SK-N-SH (cell line): Measurements from ENCODE around the gene GALNT18. TPM values are rescaled to one million over a fixed set of nuclear protein-coding genes. Genes with fewer than 3 reads are reported as not detected.

Experiments used
- CTCF ChIA-PET: fragments of 300-600, 350-600 bp; formaldehyde crosslinking; extraction: SDS; loops from one replicate; lab custom pipeline; 2021; lab: Yijun Ruan, JAX
- POLR2A ChIA-PET: fragments of 350-600 bp; sonication (Branson Sonifier 250); formaldehyde crosslinking; extraction: SDS; loops from one replicate; lab custom pipeline; 2020; ENCODE audit warnings: antibody characterized with exemption, inconsistent platforms; lab: Yijun Ruan, JAX
- DNase-seq: peaks from one replicate; pipeline ENCODE4 v3.0.0; 2012
- H2AFZ ChIP-seq: fragments of 200-600 bp; sonication (generic); 2 replicates; pipeline ENCODE4 v1.8.1; 2016; ENCODE audit warnings: antibody characterized with exemption, mild to moderate bottlenecking, low read depth
- H3F3A ChIP-seq: fragments of 200-600 bp; sonication (generic); replicated peaks from 2 replicates; pipeline ENCODE3; 2016; ENCODE audit warnings: antibody characterized with exemption, mild to moderate bottlenecking; ENCODE audit not compliant: insufficient read depth
- H3K27ac ChIP-seq, 2 experiments: fragments of 200-500 bp in 1 of 2; fragments of 200-600 bp in 1 of 2; sonication (Bioruptor generic) in 1 of 2; sonication (generic), shearing (Covaris generic) in 1 of 2; 2 replicates each; pipeline versions ENCODE4 v1.5.1 to v1.6.1; 2014 to 2016; ENCODE audit warnings: low read depth in 2 of 2, inconsistent platforms in 1 of 2, low read length in 1 of 2, mild to moderate bottlenecking in 1 of 2, mixed read lengths in 1 of 2
- H3K27me3 ChIP-seq: fragments of 200-600 bp; sonication (generic), shearing (Covaris generic); 2 replicates; pipeline ENCODE4 v1.6.1; 2016; ENCODE audit warnings: mixed run types; ENCODE audit not compliant: insufficient read depth
- H3K36me3 ChIP-seq, 2 experiments: fragments of 200-500 bp in 1 of 2; fragments of 200-600 bp in 1 of 2; sonication (Bioruptor generic) in 1 of 2; sonication (generic) in 1 of 2; replicated peaks in 1 of 2; 2 replicates each; pipeline versions ENCODE3 to v1.5.1; 2014 to 2016; ENCODE audit warnings: low read length in 1 of 2, mild to moderate bottlenecking in 1 of 2; ENCODE audit not compliant: insufficient read depth in 2 of 2, control insufficient read depth in 1 of 2
- H3K4me1 ChIP-seq, 2 experiments: fragments of 200-500 bp in 1 of 2; fragments of 200-600 bp in 1 of 2; sonication (Bioruptor generic) in 1 of 2; sonication (generic), shearing (Covaris generic) in 1 of 2; 2 replicates each; pipeline versions ENCODE4 v1.5.1 to v1.6.1; 2014 to 2016; ENCODE audit warnings: low read depth in 1 of 2, low read length in 1 of 2, mixed run types in 1 of 2; ENCODE audit not compliant: insufficient read depth in 2 of 2, control insufficient read depth in 1 of 2
- H3K4me2 ChIP-seq: fragments of 200-600 bp; sonication (generic), shearing (Covaris generic); 2 replicates; pipeline ENCODE4 v1.6.1; 2017; ENCODE audit warnings: mixed run types
- H3K4me3 ChIP-seq, 2 experiments: fragments of 200-500 bp in 1 of 2; fragments of 200-600 bp in 1 of 2; sonication (Bioruptor generic) in 1 of 2; sonication (generic), shearing (Covaris generic) in 1 of 2; 2 replicates each; pipeline versions ENCODE4 v1.5.1 to v1.8.1; 2014 to 2016; ENCODE audit warnings: low read depth in 2 of 2, inconsistent platforms in 1 of 2, low read length in 1 of 2, mild to moderate bottlenecking in 1 of 2, mixed read lengths in 1 of 2, moderate library complexity in 1 of 2
- H3K79me2 ChIP-seq: fragments of 200-600 bp; sonication (generic); 2 replicates; pipeline ENCODE4 v1.8.1; 2017; ENCODE audit warnings: mild to moderate bottlenecking; ENCODE audit not compliant: insufficient read depth
- H3K9ac ChIP-seq: fragments of 200-600 bp; sonication (generic); 2 replicates; pipeline ENCODE4 v1.6.1; 2017; ENCODE audit warnings: mixed run types
- H3K9me2 ChIP-seq: fragments of 200-600 bp; sonication (generic); 2 replicates; pipeline ENCODE4 v1.6.1; 2017; ENCODE audit warnings: mixed run types
- H3K9me3 ChIP-seq: fragments of 200-600 bp; sonication (generic); 2 replicates; pipeline ENCODE4 v1.6.1; 2017; ENCODE audit warnings: mixed run types, mild to moderate bottlenecking, moderate library complexity
- H4K20me1 ChIP-seq: fragments of 200-600 bp; sonication (generic); 2 replicates; pipeline ENCODE4 v1.6.1; 2017; ENCODE audit warnings: mild to moderate bottlenecking, mixed run types; ENCODE audit not compliant: insufficient read depth
- CHD2 ChIP-seq: fragments of 150-350 bp; IDR thresholded peaks from 2 replicates; pipeline ENCODE4 v1.6.1; 2018; ENCODE audit warnings: low read length; ENCODE audit not compliant: partially characterized antibody
- CTCF ChIP-seq: fragments of 200-600 bp; sonication (generic); IDR thresholded peaks from 2 replicates; pipeline ENCODE4 v1.6.1; 2017; ENCODE audit warnings: antibody characterized with exemption, mild to moderate bottlenecking, moderate library complexity
- ELF1 ChIP-seq: IDR thresholded peaks from 2 replicates; pipeline ENCODE4 v1.4.0; 2012
- EP300 ChIP-seq, 2 experiments: IDR thresholded peaks; 2 replicates each; pipeline versions ENCODE4 v1.4.0 to v1.6.1; 2012; ENCODE audit warnings: borderline replicate concordance in 1 of 2, low read depth in 1 of 2, low read length in 1 of 2
- FOSL2 ChIP-seq: IDR thresholded peaks from 2 replicates; pipeline ENCODE4 v1.4.0; 2012; ENCODE audit warnings: low read depth, mild to moderate bottlenecking, moderate library complexity, borderline replicate concordance
- FOXJ3 ChIP-seq: sonication (generic); formaldehyde crosslinking; IDR thresholded peaks from 2 replicates; pipeline ENCODE4 v1.5.1; 2020; ENCODE audit warnings: mild to moderate bottlenecking, missing genetic modification reagents
- FOXM1 ChIP-seq: IDR thresholded peaks from 2 replicates; pipeline ENCODE4 v1.4.0; 2012; ENCODE audit warnings: low read depth, mild to moderate bottlenecking
- GABPA ChIP-seq: IDR thresholded peaks from 2 replicates; pipeline ENCODE4 v1.4.0; 2012; ENCODE audit warnings: low read depth, mild to moderate bottlenecking
- JUND ChIP-seq: IDR thresholded peaks from 2 replicates; pipeline ENCODE4 v1.4.0; 2012
- MEF2A ChIP-seq: IDR thresholded peaks from 2 replicates; pipeline ENCODE4 v1.4.0; 2012; ENCODE audit warnings: low read depth, borderline replicate concordance
- MXI1 ChIP-seq: IDR thresholded peaks from 2 replicates; pipeline ENCODE4 v1.6.1; 2012; ENCODE audit warnings: mild to moderate bottlenecking, low read depth, low read length, improper control_type of control experiment
- NFIC ChIP-seq: IDR thresholded peaks from 2 replicates; pipeline ENCODE4 v1.4.0; 2012; ENCODE audit warnings: borderline replicate concordance
- RAD21 ChIP-seq: IDR thresholded peaks from 2 replicates; pipeline ENCODE4 v1.6.1; 2012; ENCODE audit warnings: mild to moderate bottlenecking, low read length
- RXRA ChIP-seq: IDR thresholded peaks from 2 replicates; pipeline ENCODE4 v1.4.0; 2012; ENCODE audit warnings: low read depth, mild to moderate bottlenecking, borderline replicate concordance
- TAF1 ChIP-seq: IDR thresholded peaks from 2 replicates; pipeline ENCODE4 v1.6.1; 2012; ENCODE audit warnings: low read depth, mild to moderate bottlenecking, low read length, moderate library complexity, borderline replicate concordance
- TCF12 ChIP-seq: IDR thresholded peaks from 2 replicates; pipeline ENCODE4 v1.4.0; 2012
- TEAD4 ChIP-seq: IDR thresholded peaks from 2 replicates; pipeline ENCODE4 v1.4.0; 2012; ENCODE audit warnings: mild to moderate bottlenecking, borderline replicate concordance; ENCODE audit not compliant: insufficient read depth
- USF2 ChIP-seq: fragments of 150-350 bp; IDR thresholded peaks from 2 replicates; pipeline ENCODE4 v1.6.1; 2017; ENCODE audit warnings: antibody characterized with exemption, low read length, low read depth, borderline replicate concordance
- YY1 ChIP-seq: IDR thresholded peaks from 2 replicates; pipeline ENCODE4 v1.4.0; 2012; ENCODE audit warnings: low read depth, mild to moderate bottlenecking
- WGBS: methylation state at CpG from one replicate; pipeline ENCODE4 v1.1.6; 2017; ENCODE audit warnings: low lambda C conversion rate; 5-methylcytosine and 5-hydroxymethylcytosine counted together
- polyA plus RNA-seq, 3 experiments: library from polyadenylated mRNA; depleted of rRNA; stranded (reverse); fragments of >200 nt; gene quantifications; 2 replicates each; pipeline ENCODE4 v1.2.3, GENCODE V29; 2012
- TF ChIP-seq, protein P1 (sequence below): IDR thresholded peaks from 2 replicates; pipeline ENCODE4 v1.6.1; 2012; ENCODE audit warnings: mild to moderate bottlenecking, low read depth, low read length, moderate library complexity

GALNT18 gene
- polyA plus RNA-seq, 1 of the 3 experiments (the other 2 are of a cell fraction), result 0.64 TPM

- no peaks in the 10 kb centered on the region for H3K36me3 ChIP-seq
- 62% methylated on average over 2 of the region's 2 CpGs for WGBS
- H3K4me2 ChIP-seq, result no peak overlapping the region
- CTCF ChIA-PET, result interaction anchor here (1.3 kb wide), 1 partner anchor 17 kb away, joined by 3 read pairs; no protein-coding TSS in a partner anchor
- DNase-seq, result no peak
- no peak; the same call in 1 of the 2 replicates for TF ChIP-seq NFIC
- TF ChIP-seq TAF1, result no peak
- TF ChIP-seq CHD2, result no peak
- TF ChIP-seq TEAD4, result peak; percentile 18; the same call in 1 of the 2 replicates
- TF ChIP-seq, all 33 proteins: peak for 1
- Histone ChIP-seq H3K4me1 (no peaks in the 10 kb centered on the region; a peak in 1 of 4 replicates), H3K4me3 (no peak overlapping the region), H3K27me3 (no peaks in the 10 kb centered on the region), H3K79me2 (no peaks in the 10 kb centered on the region), H3K27ac (no peak overlapping the region), H4K20me1 (no peaks in the 10 kb centered on the region), H2AFZ (peak overlapping the region; percentile 35; the same call in 1 of the 2 replicates), H3K9me3 (no peaks in the 10 kb centered on the region), H3K9me2 (no peaks in the 10 kb centered on the region), H3F3A (no peaks in the 10 kb centered on the region), H3K9ac (no peak overlapping the region)
- POLR2A ChIA-PET, result interaction anchor here (1.0 kb wide), 1 partner anchor 13 kb away, joined by 3 read pairs; no protein-coding TSS in a partner anchor
Observed at GRCh38 chr11:11607772-11608171, 14.0 kb downstream of the GALNT18 start.

- no peaks in the 10 kb centered on the region for H3K27me3 ChIP-seq
- TF ChIP-seq, protein P1, sequence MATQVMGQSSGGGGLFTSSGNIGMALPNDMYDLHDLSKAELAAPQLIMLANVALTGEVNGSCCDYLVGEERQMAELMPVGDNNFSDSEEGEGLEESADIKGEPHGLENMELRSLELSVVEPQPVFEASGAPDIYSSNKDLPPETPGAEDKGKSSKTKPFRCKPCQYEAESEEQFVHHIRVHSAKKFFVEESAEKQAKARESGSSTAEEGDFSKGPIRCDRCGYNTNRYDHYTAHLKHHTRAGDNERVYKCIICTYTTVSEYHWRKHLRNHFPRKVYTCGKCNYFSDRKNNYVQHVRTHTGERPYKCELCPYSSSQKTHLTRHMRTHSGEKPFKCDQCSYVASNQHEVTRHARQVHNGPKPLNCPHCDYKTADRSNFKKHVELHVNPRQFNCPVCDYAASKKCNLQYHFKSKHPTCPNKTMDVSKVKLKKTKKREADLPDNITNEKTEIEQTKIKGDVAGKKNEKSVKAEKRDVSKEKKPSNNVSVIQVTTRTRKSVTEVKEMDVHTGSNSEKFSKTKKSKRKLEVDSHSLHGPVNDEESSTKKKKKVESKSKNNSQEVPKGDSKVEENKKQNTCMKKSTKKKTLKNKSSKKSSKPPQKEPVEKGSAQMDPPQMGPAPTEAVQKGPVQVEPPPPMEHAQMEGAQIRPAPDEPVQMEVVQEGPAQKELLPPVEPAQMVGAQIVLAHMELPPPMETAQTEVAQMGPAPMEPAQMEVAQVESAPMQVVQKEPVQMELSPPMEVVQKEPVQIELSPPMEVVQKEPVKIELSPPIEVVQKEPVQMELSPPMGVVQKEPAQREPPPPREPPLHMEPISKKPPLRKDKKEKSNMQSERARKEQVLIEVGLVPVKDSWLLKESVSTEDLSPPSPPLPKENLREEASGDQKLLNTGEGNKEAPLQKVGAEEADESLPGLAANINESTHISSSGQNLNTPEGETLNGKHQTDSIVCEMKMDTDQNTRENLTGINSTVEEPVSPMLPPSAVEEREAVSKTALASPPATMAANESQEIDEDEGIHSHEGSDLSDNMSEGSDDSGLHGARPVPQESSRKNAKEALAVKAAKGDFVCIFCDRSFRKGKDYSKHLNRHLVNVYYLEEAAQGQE, result no peak
- TF ChIP-seq YY1 (no peak), FOXM1 (no peak), TEAD4 (no peak), USF2 (no peak), FOXJ3 (no peak), JUND (no peak), TAF1 (no peak), MEF2A (no peak), FOSL2 (no peak), EP300 (IDR thresholded peaks at IDR 0.05; ENCODE audit: borderline replicate concordance in 1 of 2, low read depth in 1 of 2, low read length in 1 of 2) (no peak), CTCF (no peak), RXRA (no peak), CHD2 (no peak), GABPA (no peak), MXI1 (no peak), ELF1 (no peak), TCF12 (no peak), RAD21 (no peak)
- no peak overlapping the region for H3K9ac ChIP-seq
- H3K4me1 ChIP-seq, result no peaks in the 10 kb centered on the region; a peak in 1 of 4 replicates
- H3K4me3 ChIP-seq, result no peak overlapping the region
- ChIA-PET CTCF (no interaction called here), POLR2A (no interaction called here)
- 70% methylated on average over 5 of the region's 5 CpGs for WGBS
- no peaks in the 10 kb centered on the region for H4K20me1 ChIP-seq
- H2AFZ ChIP-seq, result no peak overlapping the region
- no peaks in the 10 kb centered on the region for H3K9me2 ChIP-seq
- no peak overlapping the region for H3K4me2 ChIP-seq
- H3F3A ChIP-seq, result no peaks in the 10 kb centered on the region
- H3K9me3 ChIP-seq, result no peaks in the 10 kb centered on the region
- no peaks in the 10 kb centered on the region for H3K79me2 ChIP-seq
- no peak for DNase-seq
- H3K27ac ChIP-seq, result no peak overlapping the region
- H3K36me3 ChIP-seq, result no peaks in the 10 kb centered on the region
Observed at GRCh38 chr11:11605821-11606450, 15.9 kb downstream of the GALNT18 start.
